ENCODE results near the gene EMP3.

DNA sequence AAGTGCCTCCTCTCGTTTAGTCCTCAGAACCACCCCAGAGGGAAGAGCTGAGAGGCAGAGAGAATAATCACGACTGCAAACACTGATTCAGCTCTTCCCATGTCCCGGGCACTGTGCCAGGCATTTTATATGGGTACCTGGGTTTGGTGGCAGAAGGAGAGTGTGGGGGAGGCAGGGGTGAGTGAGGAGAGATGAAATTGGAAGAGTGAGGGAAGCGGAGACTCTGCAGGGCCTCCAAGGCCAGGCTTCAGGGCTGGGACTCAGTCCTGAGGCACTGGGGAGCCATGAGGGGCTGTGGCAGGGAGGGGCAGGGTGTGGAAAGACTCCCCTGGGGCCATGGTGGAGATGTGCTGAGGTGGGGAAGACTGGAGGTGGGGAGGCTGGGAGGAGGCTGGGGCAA lies 47.6 kb downstream of the EMP3 start:
- TF ChIP-seq CTCF (IDR thresholded peaks at IDR 0.05; ENCODE audit: borderline replicate concordance, extremely low read depth, low read length, poor library complexity, severe bottlenecking) (no peak), EZH2 (IDR thresholded peaks at IDR 0.05; ENCODE audit: borderline replicate concordance, low read depth, low read length, severe bottlenecking) (no peak)
